PC-3 (cell line): ENCODE data around the gene MAP2K2.

Experiments used
- CTCF ChIP-seq: fragments of 300-600 bp; sonication (generic); conservative IDR thresholded peaks from 2 replicates; pipeline ENCODE4 v1.5.1; 2017; ENCODE audit warnings: antibody characterized with exemption, low read depth, mild to moderate bottlenecking, low read length
- EZH2 ChIP-seq: fragments of 300-600 bp; sonication (generic); IDR thresholded peaks from one replicate; pipeline ENCODE4 v1.6.1; 2017; ENCODE audit warnings: antibody characterized with exemption, mild to moderate bottlenecking, low read length; ENCODE audit not compliant: unreplicated experiment
- EZH2phosphoT487 ChIP-seq: fragments of 300-600 bp; sonication (generic); IDR thresholded peaks from 2 replicates; pipeline ENCODE4 v1.6.1; 2018; ENCODE audit warnings: mild to moderate bottlenecking, antibody characterized with exemption, low read length, borderline replicate concordance

- TF ChIP-seq EZH2phosphoT487 (no peak), CTCF (no peak), EZH2 (no peak)
Observed at GRCh38 chr19:4045597-4046361, 78.1 kb downstream of the MAP2K2 start.
